Peyer's patch (tissue), 4 donors: ENCODE measurements around the gene ACTL7A. TPM values are rescaled to one million over a fixed set of nuclear protein-coding genes. Genes with fewer than 3 reads are reported as not detected.

Experiments used
- DNase-seq, 3 donors: peaks; one replicate each; pipeline ENCODE4 v3.0.0-alpha.2; 2017 to 2019
- H3K27ac ChIP-seq, 4 donors: fragments of 200-600 bp; sonication (generic); one replicate each; pipeline ENCODE4 v1.5.1; 2016 to 2019
- H3K27me3 ChIP-seq, 2 donors: fragments of 200-600 bp; sonication (generic); one replicate each; pipeline ENCODE4 v1.5.1; 2019
- H3K36me3 ChIP-seq, 3 donors: fragments of 200-600 bp; sonication (generic); one replicate each; pipeline ENCODE4 v1.5.1; 2016 to 2019
- H3K4me1 ChIP-seq, 4 donors: fragments of 200-600 bp; sonication (generic); one replicate each; pipeline ENCODE4 v1.5.1; 2016 to 2019
- H3K4me3 ChIP-seq, 4 donors: fragments of 200-600 bp; sonication (generic); 1 replicate in 3 of 4; 2 replicates in 1 of 4; pipeline ENCODE4 v1.5.1; 2016 to 2019; ENCODE audit warnings: mild to moderate bottlenecking in 1 of 4
- H3K9me3 ChIP-seq, 4 donors: fragments of 200-600 bp; sonication (generic); one replicate each; pipeline ENCODE4 v1.5.1; 2016 to 2019; ENCODE audit warnings: mild to moderate bottlenecking in 1 of 4
- POLR2A ChIP-seq, 2 donors: fragments of 450-650 bp; IDR thresholded peaks; one replicate each; pipeline ENCODE4 v1.5.1; 2017; ENCODE audit warnings: antibody characterized with exemption in 2 of 2, mild to moderate bottlenecking in 2 of 2, moderate library complexity in 2 of 2
- total RNA-seq, 4 donors: library from RNA; depleted of rRNA; stranded (reverse); fragments of >200 nt; gene quantifications; one replicate each; pipeline ENCODE4 v1.1.0, GENCODE V29; 2016
- TF ChIP-seq, protein P1 (sequence below), 6 experiments: fragments of 450-650 bp in 4 of 6; fragments of 200-600 bp in 2 of 6; sonication (generic) in 1 of 6; IDR thresholded peaks; one replicate each; pipeline ENCODE4 v1.5.1; 2017 to 2019; ENCODE audit warnings: antibody characterized with exemption in 6 of 6, mild to moderate bottlenecking in 3 of 6, moderate library complexity in 1 of 6

ACTL7A gene
- total RNA-seq, 4 donors from 2014 or later, result not detected

DNA sequence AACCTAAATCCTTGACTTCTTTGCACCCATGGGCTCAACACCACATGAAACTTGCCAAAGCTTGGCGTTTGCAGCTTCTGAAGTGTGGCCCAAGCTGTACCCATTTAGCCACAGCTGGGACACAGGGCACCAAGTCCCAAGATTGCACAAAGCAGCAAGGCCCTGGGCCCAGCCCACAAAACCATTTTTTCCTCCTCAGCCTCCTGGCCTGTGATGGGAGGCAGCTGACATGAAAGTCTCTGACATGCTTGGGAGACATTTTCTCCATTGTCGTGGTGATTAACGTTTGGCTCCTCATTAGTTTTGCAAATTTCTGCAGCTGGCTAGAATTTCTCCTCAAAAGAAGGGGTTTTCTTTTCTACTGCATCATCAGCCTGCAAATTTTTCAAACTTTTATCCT is 38.2 kb upstream of the ACTL7A start:
- Histone ChIP-seq H3K36me3 (no peaks in the 10 kb centered on the region), H3K27ac (no peak overlapping the region), H3K4me3 (no peak overlapping the region), H3K9me3 (peaks cover 0 to 8% (median 0%) of the 10 kb centered on the region in 4 donors), H3K4me1 (no peaks in the 10 kb centered on the region), H3K27me3 (no peaks in the 10 kb centered on the region)
- TF ChIP-seq, protein P1, sequence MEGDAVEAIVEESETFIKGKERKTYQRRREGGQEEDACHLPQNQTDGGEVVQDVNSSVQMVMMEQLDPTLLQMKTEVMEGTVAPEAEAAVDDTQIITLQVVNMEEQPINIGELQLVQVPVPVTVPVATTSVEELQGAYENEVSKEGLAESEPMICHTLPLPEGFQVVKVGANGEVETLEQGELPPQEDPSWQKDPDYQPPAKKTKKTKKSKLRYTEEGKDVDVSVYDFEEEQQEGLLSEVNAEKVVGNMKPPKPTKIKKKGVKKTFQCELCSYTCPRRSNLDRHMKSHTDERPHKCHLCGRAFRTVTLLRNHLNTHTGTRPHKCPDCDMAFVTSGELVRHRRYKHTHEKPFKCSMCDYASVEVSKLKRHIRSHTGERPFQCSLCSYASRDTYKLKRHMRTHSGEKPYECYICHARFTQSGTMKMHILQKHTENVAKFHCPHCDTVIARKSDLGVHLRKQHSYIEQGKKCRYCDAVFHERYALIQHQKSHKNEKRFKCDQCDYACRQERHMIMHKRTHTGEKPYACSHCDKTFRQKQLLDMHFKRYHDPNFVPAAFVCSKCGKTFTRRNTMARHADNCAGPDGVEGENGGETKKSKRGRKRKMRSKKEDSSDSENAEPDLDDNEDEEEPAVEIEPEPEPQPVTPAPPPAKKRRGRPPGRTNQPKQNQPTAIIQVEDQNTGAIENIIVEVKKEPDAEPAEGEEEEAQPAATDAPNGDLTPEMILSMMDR (IDR thresholded peaks at IDR 0.05), result no peak
- no peak for TF ChIP-seq POLR2A (IDR thresholded peaks at IDR 0.05)
- no peak for DNase-seq

DNA sequence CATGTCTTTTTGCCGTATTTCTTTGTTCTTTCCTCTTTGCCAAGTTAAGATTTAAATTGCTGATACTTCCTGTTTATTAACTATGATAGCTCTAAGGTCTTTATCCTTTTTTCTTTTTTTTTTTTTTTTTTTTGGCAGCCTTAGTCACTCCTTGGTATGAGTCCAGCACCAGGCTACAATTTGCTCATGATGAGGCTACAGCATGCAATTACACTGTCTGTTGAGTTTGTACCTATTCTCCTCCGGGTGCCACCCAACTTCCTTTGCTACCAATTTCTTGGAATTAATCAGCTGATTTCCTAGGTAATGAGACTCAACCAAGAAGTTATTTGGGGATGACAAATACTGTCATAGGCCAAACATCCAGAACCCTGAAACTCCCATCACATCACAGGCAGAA is 31.8 kb upstream of the ACTL7A start:
- no peaks in the 10 kb centered on the region for H3K27me3 ChIP-seq
- H3K4me1 ChIP-seq, result no peaks in the 10 kb centered on the region
- no peak overlapping the region for H3K27ac ChIP-seq
- DNase-seq, result no peak
- no peaks in the 10 kb centered on the region for H3K36me3 ChIP-seq
- TF ChIP-seq POLR2A (IDR thresholded peaks at IDR 0.05), result no peak
- TF ChIP-seq, protein P1 (IDR thresholded peaks at IDR 0.05), result no peak
- H3K4me3 ChIP-seq, result no peak overlapping the region
- no peaks in the 10 kb centered on the region for H3K9me3 ChIP-seq

DNA sequence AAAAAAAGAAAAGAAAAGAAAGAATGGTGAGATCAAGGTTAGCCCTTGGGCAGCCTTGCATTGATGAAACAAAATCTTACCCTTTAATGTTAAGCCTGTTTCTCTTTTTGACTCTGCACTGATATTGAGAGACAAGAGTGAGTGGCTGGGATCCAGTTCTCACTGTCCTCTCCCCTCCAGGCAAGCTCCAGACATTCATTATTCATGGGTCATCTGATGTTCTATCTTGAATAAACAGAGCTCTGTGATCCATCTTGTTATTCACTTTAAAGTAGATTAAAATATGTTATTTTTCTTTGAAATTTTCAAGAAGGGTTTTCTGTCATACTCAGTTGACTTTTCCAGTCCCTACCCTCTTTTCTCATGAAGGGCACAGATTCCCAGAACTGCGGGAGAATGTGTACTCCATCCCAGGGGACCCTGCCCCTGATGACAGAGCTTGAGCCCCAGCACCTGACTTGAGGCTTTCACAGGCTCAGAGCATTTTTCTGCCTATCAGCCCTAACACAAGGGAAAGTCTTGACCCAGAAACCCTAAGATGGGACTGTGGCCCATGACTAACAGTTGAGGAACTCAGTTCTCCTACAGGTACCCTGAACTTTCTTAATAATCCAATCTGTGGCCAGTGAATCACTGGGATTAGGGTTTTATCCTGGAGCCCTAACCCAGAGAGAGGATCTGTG is 30.4 kb upstream of the ACTL7A start:
- no peak for DNase-seq

DNA sequence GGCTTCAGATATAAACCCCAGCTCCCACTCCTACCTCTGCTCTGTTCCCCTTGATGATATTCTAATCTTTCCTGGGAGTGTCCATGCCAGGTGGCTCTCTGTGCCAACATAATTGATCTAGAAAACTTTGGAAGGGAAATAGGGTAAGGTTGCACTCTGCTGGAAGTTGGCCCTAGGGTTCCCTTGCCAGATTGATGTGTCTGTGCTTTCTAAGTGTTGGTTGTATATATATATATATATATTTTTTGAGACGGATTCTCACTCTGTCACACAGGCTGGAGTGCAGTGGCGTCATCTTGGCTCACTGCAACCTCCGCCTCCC is 29.9 kb upstream of the ACTL7A start:
- no peak for TF ChIP-seq POLR2A (IDR thresholded peaks at IDR 0.05)
- TF ChIP-seq, protein P1 (IDR thresholded peaks at IDR 0.05), result no peak

More for the DNA sequence above, 30.4 kb upstream of the ACTL7A start:
- Histone ChIP-seq H3K4me3 (no peak overlapping the region), H3K27ac (no peak overlapping the region), H3K4me1 (no peaks in the 10 kb centered on the region), H3K36me3 (no peaks in the 10 kb centered on the region), H3K9me3 (no peaks in the 10 kb centered on the region), H3K27me3 (no peaks in the 10 kb centered on the region)
- TF ChIP-seq, protein P1 (IDR thresholded peaks at IDR 0.05), result no peak
- TF ChIP-seq POLR2A (IDR thresholded peaks at IDR 0.05), result no peak

DNA sequence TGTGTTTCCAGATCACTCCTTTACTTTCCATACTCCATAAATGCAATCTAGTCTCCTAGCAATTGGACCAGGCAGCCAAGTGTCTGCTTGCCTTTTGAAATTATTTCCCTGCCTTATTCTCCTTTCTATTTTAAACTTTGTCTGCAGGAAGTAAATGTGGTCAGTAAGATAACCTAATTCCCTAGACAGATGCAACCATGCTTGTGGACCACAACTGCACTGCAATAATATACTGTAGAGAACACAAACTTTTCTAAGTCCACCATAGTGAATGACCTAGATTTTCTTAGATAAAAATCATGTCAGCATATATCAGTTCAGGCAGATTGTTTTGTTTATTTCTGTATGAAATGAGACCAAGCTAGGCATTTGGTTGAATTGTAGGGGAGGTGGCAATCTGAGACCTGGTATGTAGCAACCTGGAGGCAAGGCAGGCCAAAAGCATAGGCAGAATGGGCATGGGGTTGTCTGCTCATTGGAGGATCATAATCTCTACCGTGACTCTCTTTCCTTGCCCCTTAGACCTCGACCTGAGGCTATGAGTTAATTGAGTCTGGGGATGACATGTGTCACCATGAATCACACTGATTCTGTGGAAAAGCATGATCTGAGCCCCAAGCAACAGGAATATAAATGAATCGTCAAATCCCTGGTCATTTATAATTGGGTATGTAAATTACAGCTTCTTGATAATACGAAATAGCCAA is 27.0 kb upstream of the ACTL7A start:
- no peak for TF ChIP-seq POLR2A (IDR thresholded peaks at IDR 0.05)
- TF ChIP-seq, protein P1 (IDR thresholded peaks at IDR 0.05), result no peak
- Histone ChIP-seq H3K9me3 (no peaks in the 10 kb centered on the region), H3K4me1 (no peaks in the 10 kb centered on the region), H3K36me3 (no peaks in the 10 kb centered on the region), H3K27ac (no peak overlapping the region), H3K4me3 (no peak overlapping the region), H3K27me3 (no peaks in the 10 kb centered on the region)
- no peak for DNase-seq

More for the DNA sequence above, 29.9 kb upstream of the ACTL7A start:
- H3K27me3 ChIP-seq, result no peaks in the 10 kb centered on the region
- H3K4me3 ChIP-seq, result no peak overlapping the region
- no peaks in the 10 kb centered on the region for H3K36me3 ChIP-seq
- H3K27ac ChIP-seq, result no peak overlapping the region
- no peak for DNase-seq
- H3K9me3 ChIP-seq, result no peaks in the 10 kb centered on the region
- no peaks in the 10 kb centered on the region for H3K4me1 ChIP-seq
